HG03354 (cell line): Measurements from ENCODE around the gene CLHC1.
"Not testable (repeated sequence)": the region's sequence is repeated elsewhere in the genome, so short reads cannot be mapped to it uniquely, and the experiment has no call there.

Source experiments
- ATAC-seq: cut with Tn5 transposase; IDR thresholded peaks from one replicate; pipeline ENCODE4 v1.9.1; 2021; ENCODE audit warnings: mild to moderate bottlenecking; ENCODE audit not compliant: unreplicated experiment, poor library complexity, severe bottlenecking

The CLHC1 gene

GRCh38 chr2:55233658-55233940, 1.5 kb upstream of the CLHC1 start:
- ATAC-seq = no peak

DNA sequence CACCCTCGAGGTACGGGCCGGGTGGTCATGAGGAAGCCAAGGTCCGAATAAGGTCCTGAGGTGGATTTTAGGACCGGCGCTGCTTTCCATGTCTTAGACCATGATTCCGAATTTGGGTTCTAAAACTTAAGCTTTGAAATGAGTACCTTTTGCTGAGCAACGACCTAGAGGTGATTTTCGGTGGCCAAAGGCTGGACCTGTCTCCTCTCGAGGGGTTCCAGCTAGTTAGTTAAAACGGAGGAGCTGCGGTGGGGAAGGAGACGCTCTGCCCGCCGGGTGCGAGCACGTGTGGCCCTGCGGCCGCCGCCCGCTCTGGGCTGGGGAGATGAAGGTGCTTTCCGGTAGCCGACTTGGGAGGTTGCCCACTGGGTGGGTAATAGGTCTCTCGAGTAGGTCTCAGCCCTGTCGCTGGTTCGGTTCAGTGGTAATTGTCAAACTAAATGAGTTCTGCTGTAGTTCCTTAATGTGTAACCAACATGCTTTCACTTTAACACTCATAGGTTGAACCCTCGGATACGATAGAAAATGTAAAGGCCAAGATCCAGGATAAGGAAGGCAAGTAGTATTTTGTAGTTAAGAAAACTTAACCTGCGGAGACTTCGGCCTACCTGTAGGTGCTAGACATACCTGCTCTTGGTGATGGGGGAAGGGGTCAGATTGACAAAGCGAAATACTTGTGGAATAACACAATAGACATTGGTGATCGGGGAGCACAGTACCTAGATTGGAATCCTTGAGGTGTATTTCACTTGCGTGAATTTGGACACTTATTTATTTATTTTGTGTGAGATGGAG, 967 bp upstream of the CLHC1 start:
- peak; percentile 43 for ATAC-seq

DNA sequence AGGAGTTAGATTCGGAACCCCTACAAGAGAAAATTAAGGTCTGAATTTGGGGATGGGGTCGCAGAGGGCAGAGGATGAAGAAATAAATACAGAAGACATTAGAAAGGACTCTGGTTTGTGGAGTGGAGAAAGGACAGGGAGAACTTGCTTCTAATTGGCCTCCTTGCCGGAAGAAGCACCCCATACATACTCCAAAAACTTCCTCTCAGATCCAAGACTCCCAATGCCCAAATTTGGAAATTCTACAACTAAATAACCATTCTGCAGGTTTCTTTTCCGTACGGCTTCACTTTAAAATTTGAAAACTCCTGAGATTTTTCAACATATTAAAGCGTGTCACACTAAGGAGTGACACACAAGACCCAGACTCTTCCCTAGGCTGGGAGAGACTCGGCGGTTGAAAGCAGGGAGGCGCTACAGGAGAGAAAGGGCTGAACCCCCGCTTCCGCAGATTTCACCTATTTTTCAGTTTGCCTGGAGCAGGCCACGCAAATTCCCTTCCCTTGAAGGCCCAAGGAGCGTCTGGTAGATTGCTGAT, 478 bp downstream of the CLHC1 start:
- ATAC-seq = no peak

- no peak for ATAC-seq
Measured at GRCh38 chr2:55230551-55230950, 1.5 kb downstream of the CLHC1 start.

DNA sequence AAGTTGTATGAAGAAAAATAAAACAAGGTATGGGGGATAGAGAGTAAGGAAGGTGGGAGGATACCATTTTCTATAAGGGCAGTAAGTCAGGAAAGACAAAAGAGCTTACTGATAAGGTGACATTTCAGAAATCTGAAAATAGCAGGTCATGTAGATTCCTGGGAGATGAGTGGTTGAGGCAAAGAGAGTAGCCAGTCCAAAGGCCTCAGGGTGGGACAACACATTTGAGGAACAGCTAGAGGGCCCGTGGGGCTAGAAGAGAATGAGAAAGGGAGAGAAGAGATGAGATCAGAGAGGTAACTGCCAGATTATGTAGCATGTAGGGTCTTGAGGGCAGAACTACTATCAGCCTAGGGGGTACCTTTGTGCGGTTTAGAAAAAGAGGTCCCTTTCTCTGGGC, 2.9 kb downstream of the CLHC1 start:
- no peak for ATAC-seq

DNA sequence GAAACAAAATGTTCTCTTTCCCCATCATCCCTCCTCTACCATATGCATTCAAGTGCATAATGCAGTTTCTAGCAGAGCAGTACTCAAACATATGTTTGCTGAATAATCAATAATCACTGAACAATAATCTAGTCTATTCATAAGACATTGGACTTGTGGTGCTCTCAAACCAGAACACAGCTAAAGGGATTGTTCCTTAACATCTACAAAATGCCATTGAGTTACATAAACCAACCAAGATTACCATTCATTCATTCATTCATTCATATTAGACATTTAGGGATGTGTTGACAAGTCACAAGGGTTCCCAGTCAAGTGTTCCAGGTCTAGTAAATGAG, 3.9 kb downstream of the CLHC1 start:
- no peak for ATAC-seq

- ATAC-seq = not testable (repeated sequence)
Measured at GRCh38 chr2:55227437-55228225, 4.5 kb downstream of the CLHC1 start.

DNA sequence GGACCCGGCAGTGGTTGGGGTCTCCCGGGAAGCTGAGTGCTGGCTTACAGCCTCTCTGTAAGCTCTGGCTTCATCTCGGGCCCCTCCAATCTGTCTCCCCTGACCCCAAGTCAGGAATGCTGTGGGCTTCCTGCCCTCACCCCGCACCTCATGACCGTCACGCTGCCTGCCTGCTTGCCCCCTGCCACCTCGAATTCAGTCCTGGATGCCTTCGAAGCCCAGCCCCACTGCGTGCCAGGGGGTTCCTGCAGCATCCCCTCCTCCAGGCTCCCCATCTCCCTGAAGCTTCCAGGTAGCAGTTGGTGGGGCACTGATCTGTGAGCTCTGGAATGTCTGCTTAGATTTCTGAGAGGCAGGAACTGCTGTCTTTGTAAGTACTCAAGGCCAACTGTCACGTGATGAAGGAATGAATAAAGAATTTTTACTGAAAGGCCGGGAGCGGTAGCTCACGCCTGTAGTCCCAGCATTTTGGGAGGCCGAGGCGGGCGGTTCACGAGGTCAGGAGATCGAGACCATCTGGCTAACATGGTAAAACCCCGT, 6.5 kb downstream of the CLHC1 start:
- ATAC-seq = no peak

GRCh38 chr2:55224761-55225261, 7.3 kb downstream of the CLHC1 start:
- ATAC-seq = no peak

GRCh38 chr2:55223958-55224760, 7.9 kb downstream of the CLHC1 start:
- ATAC-seq = no peak

DNA sequence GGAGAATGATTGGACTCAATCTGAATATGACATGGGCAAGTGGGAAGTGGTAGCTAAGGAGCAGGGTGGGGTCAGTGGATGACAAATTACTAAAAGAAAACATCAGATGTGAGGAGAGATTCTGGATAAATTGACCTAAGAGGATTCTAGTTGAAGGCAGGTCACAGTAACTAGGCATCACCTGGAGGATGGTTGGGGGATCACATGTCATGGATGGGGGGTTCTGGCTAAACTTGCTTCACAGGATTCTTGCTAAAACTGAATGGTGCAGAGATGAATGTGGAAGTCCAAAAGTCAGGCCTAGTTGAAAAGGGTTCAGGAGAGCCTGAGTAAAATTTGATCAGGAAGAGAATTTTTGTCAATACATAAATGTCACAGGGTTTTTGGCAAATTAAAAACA, 18.3 kb downstream of the CLHC1 start:
- ATAC-seq = no peak

DNA sequence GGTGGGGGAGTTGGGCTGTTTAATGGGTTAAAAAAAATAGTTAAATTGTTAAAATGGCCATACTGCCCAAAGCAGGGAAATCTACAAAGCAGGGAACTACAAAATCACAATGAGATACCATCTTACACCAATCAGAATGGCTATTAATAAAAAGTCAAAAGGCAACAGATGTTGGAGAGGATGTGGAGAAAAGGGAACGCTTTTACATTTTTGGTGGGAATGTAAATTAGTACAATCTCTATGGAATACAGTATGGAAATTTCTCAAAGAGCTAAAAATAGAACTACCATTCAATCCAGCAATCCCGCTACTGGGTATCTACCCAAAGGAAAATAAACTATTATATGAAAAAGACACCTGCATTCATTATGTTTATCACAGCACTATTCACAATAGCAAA, 27.1 kb downstream of the CLHC1 start:
- no peak for ATAC-seq

- ATAC-seq = no peak
Measured at GRCh38 chr2:55204536-55204935, 27.6 kb downstream of the CLHC1 start.

- no peak for ATAC-seq
Measured at GRCh38 chr2:55200416-55200815, 31.7 kb downstream of the CLHC1 start.

DNA sequence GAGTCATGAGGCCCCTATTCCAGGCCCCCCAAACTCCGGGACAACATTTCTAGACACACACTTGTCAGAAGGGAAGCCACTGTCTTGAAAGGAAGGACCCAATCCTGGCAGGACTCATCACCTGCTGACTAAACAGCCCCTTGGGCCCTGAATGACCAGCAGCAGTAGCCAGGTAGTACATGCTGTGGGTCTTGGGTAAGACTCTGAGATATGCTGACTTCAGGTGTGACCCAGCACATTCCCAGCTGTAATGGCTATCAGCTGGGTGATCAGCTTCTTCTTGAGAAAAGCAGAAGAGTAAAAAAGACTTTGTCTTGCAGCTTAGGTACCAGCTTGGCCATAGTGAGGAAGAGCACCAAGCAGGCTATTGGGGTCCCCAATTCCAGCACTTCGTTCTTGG, 35.6 kb downstream of the CLHC1 start:
- ATAC-seq = no peak

GRCh38 chr2:55191888-55192287, 40.2 kb downstream of the CLHC1 start:
- not testable (repeated sequence) for ATAC-seq

DNA sequence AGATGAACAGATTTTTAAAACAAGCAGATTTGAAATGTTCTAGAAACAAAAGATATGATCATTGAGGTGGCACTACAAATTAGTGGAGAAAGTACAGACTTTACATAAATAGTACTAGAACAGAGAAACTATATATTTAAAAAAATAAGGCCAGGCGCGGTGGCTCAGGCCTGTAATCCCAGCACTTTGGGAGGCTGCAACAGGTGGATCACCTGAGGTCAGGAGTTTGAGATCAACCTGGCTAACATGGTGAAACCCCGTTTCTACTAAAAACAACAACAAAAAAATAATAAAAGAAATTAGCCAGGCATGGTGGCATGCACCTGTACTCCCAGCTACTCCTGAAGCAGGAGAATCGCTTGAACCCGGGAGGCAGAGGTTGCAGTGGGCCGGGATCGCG, 45.3 kb downstream of the CLHC1 start:
- ATAC-seq = not testable (repeated sequence)

GRCh38 chr2:55180374-55180773, 51.7 kb downstream of the CLHC1 start:
- ATAC-seq = no peak

DNA sequence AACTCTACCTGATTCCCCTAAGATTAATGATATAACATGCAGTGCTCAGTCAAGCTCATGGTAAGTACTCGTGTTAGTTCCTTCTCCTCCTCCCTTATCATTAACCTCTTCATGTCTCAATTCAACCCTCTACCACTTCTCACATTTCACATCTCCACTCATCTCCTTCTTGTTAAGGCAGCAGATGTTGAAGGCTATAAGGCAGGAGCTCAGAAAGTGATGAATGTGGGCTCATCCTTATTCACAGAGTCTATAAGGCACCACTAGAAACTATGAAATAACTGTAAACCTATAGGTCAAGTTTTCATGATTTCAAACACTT, 56.0 kb downstream of the CLHC1 start:
- ATAC-seq = no peak
